K562 (cell line): ENCODE results near the gene CCDC102B. TPM values are rescaled to one million over a fixed set of nuclear protein-coding genes. Genes with fewer than 3 reads are reported as not detected.

Source experiments
- ATAC-seq: fragments of 200-7000 bp; cut with Tn5 transposase; 3 replicates; pipeline ENCODE4 v1.9.1; 2020; ENCODE audit warnings: moderate library complexity
- BruUV-seq: library from RNA; stranded (reverse); fragments of 400-500 nt; replicated peaks from 2 replicates; lab custom pipeline; 2021; lab: Mats Ljungman, UMichigan
- CTCF ChIA-PET: fragments of 300-600 bp; formaldehyde crosslinking; extraction: SDS; loops from one replicate; lab custom pipeline; 2021; ENCODE audit warnings: low intra/inter-chr PET ratio; lab: Yijun Ruan, JAX
- POLR2A ChIA-PET: fragments of 300-600, 350-650 bp; sonication (Branson Sonifier 250); formaldehyde crosslinking; extraction: SDS; loops from one replicate; lab custom pipeline; 2021; ENCODE audit warnings: antibody characterized with exemption, inconsistent platforms; lab: Yijun Ruan, JAX
- DNase-seq, 4 experiments: peaks; one replicate each; pipeline versions ENCODE4 v3.0.0 to v3.0.0-alpha.2; 2011 to 2018; ENCODE audit warnings: low spot score in 3 of 4, mixed read lengths in 3 of 4; ENCODE audit errors: extremely low read depth in 1 of 4
- FAIRE-seq: peaks from 2 replicates; lab custom pipeline; 2011; peaks lifted over from hg19 to GRCh38; lab: Jason Lieb, UNC
- H2AFZ ChIP-seq: 2 replicates; pipeline ENCODE4 v1.6.0; 2011; ENCODE audit warnings: low read depth, low read length, control low read depth, inconsistent platforms
- H3K27ac ChIP-seq: fragments of 200-600 bp; 3 replicates; pipeline ENCODE4 v1.8.0; 2011; ENCODE audit warnings: low read depth, mild to moderate bottlenecking, control low read depth, inconsistent platforms, low read length, moderate library complexity, mixed read lengths; ENCODE audit errors: extremely low read depth
- H3K27me3 ChIP-seq, 2 experiments: fragments of 300-600 bp in 1 of 2; 2 replicates in 1 of 2; 3 replicates in 1 of 2; pipeline versions ENCODE4 v1.6.0 to v1.8.0; 2011; ENCODE audit warnings: inconsistent platforms in 2 of 2, low read length in 2 of 2, mild to moderate bottlenecking in 1 of 2, mixed read lengths in 1 of 2, moderate library complexity in 1 of 2; ENCODE audit not compliant: control insufficient read depth in 2 of 2, insufficient read depth in 2 of 2
- H3K36me3 ChIP-seq: fragments of 300-600 bp; 3 replicates; pipeline ENCODE4 v1.8.0; 2011; ENCODE audit warnings: mild to moderate bottlenecking, low read length, inconsistent platforms; ENCODE audit not compliant: control insufficient read depth, insufficient read depth
- H3K4me1 ChIP-seq, 2 experiments: fragments of 200-600 bp in 1 of 2; replicated peaks in 1 of 2; 2 replicates in 1 of 2; 3 replicates in 1 of 2; pipeline versions ENCODE4 v1.5.1 to v1.8.0; 2011; ENCODE audit warnings: inconsistent platforms in 2 of 2, low read length in 2 of 2, mild to moderate bottlenecking in 1 of 2, mixed read lengths in 1 of 2, moderate library complexity in 1 of 2; ENCODE audit not compliant: control insufficient read depth in 2 of 2, insufficient read depth in 2 of 2
- H3K4me2 ChIP-seq: 2 replicates; pipeline ENCODE4 v1.6.1; 2011; ENCODE audit warnings: low read length, control low read depth, inconsistent platforms, mixed read lengths; ENCODE audit not compliant: insufficient read depth
- H3K4me3 ChIP-seq: fragments of 200-600 bp; sonication (generic), shearing (Covaris generic); 2 replicates; pipeline ENCODE4 v1.5.1; 2016; ENCODE audit warnings: control low read depth, inconsistent platforms
- H3K79me2 ChIP-seq: fragments of 200-600 bp; 3 replicates; pipeline ENCODE4 v1.8.0; 2011; ENCODE audit warnings: low read length, inconsistent platforms; ENCODE audit not compliant: control insufficient read depth, insufficient read depth
- H3K9ac ChIP-seq, 2 experiments: 2 replicates each; pipeline versions ENCODE4 v1.6.0 to v1.6.1; 2011; ENCODE audit warnings: low read depth in 2 of 2, low read length in 2 of 2, control low read depth in 1 of 2, inconsistent platforms in 1 of 2, mild to moderate bottlenecking in 1 of 2, mixed read lengths in 1 of 2; ENCODE audit not compliant: insufficient read depth in 1 of 2
- H3K9me1 ChIP-seq: one replicate; pipeline ENCODE4 v1.6.0; 2011; ENCODE audit warnings: inconsistent platforms, mild to moderate bottlenecking, low read length, moderate library complexity; ENCODE audit not compliant: control insufficient read depth, insufficient read depth
- H3K9me3 ChIP-seq: replicated peaks from 2 replicates; pipeline ENCODE4 v1.5.1; 2011; ENCODE audit warnings: low read depth, low read length, inconsistent platforms; ENCODE audit not compliant: control insufficient read depth, insufficient read depth
- H4K20me1 ChIP-seq: replicated peaks from 2 replicates; pipeline ENCODE4 v1.6.1; 2011; ENCODE audit warnings: low read length, inconsistent platforms, mixed read lengths; ENCODE audit not compliant: control insufficient read depth, insufficient read depth
- ETV1 ChIP-seq: fragments of 450-650 bp; conservative IDR thresholded peaks from 2 replicates; pipeline ENCODE4 v1.6.1; 2016; ENCODE audit warnings: missing genetic modification characterization, control low read depth, low read depth, missing compliant biosample characterization
- FOXK1 ChIP-seq: sonication (generic); formaldehyde crosslinking; IDR thresholded peaks from 2 replicates; pipeline ENCODE4 v1.8.0; 2022; ENCODE audit warnings: missing genetic modification reagents, mild to moderate bottlenecking, borderline replicate concordance
- GABPB2 ChIP-seq: fragments of 250-450 bp; sonication (Bioruptor Pico); conservative IDR thresholded peaks from 2 replicates; pipeline ENCODE4 v1.5.1; 2021; ENCODE audit warnings: mild to moderate bottlenecking
- GATAD2A ChIP-seq: fragments of 450-650 bp; IDR thresholded peaks from 2 replicates; pipeline ENCODE4 v1.6.1; 2017
- HNRNPLL ChIP-seq: fragments of 200-400 bp; formaldehyde crosslinking; IDR thresholded peaks from 2 replicates; pipeline ENCODE4 v1.6.1; 2017; ENCODE audit warnings: low read length, low read depth, mild to moderate bottlenecking; ENCODE audit not compliant: poor library complexity, severe bottlenecking
- PTBP1 ChIP-seq: fragments of 200-400 bp; formaldehyde crosslinking; IDR thresholded peaks from 2 replicates; pipeline ENCODE4 v1.6.1; 2017; ENCODE audit warnings: low read depth, low read length
- SIRT6 ChIP-seq: IDR thresholded peaks from one replicate; pipeline ENCODE4 v1.6.1; 2012; ENCODE audit warnings: low read depth, mild to moderate bottlenecking, control low read depth, inconsistent platforms, low read length, moderate library complexity
- SMARCA4 ChIP-seq: fragments of 450-650 bp; IDR thresholded peaks from 2 replicates; pipeline ENCODE4 v1.6.1; 2016
- WGBS: fragments of 100-300 bp; shearing (Covaris generic); methylation state at CpG from one replicate; pipeline ENCODE4 v1.1.6; 2016; ENCODE audit warnings: low coverage, mixed read lengths; ENCODE audit not compliant: insufficient coverage; ENCODE audit errors: missing lambda C conversion rate; 5-methylcytosine and 5-hydroxymethylcytosine counted together
- in situ Hi-C: fragments of 300-500 bp; cut with MboI; formaldehyde crosslinking; loops from 4 replicates; pipeline ENCODE4 v1.15.0; 2018; ENCODE audit warnings: inconsistent platforms, mixed read lengths
- intact Hi-C: fragments of 100-400 bp; cut with micrococcal nuclease; formaldehyde crosslinking; loops from 2 replicates; pipeline ENCODE4 v1.14.2; 2022
- polyA plus RNA-seq, 8 experiments: library from polyadenylated mRNA; depleted of rRNA in 4 of 8; stranded (reverse) in 5 of 8; unstranded in 3 of 8; fragments of >200 nt; fragmentation: Nextera tagmentation in 2 of 8; fragmentation: Illumina TruSeq in 1 of 8; extraction: Ambion mirVana in 2 of 8; extraction: Trizol in 1 of 8; gene quantifications; 2 replicates each; pipeline versions ENCODE4 v1.2.1 to v1.2.3, GENCODE V29; 2011 to 2014; ENCODE audit warnings: inconsistent platforms in 1 of 8, missing spikeins in 1 of 8
- total RNA-seq, 7 experiments: library from RNA; depleted of rRNA in 6 of 7; stranded (reverse); fragments of >200 nt in 6 of 7; fragmentation: Illumina TruSeq in 2 of 7; extraction: Trizol in 2 of 7; gene quantifications; 2 replicates each; pipeline versions ENCODE4 v1.2.1 to v1.2.3, GENCODE V29; 2011 to 2021; ENCODE audit warnings: low replicate concordance in 1 of 7
- TF ChIP-seq, protein P1 (sequence below): fragments of 250-450 bp; sonication (Bioruptor Pico); IDR thresholded peaks from 2 replicates; pipeline ENCODE4 v1.8.0; 2022; ENCODE audit warnings: inconsistent platforms
- TF ChIP-seq, protein P2 (sequence below): fragments of 450-650 bp; IDR thresholded peaks from 2 replicates; pipeline ENCODE4 v1.6.1; 2016; ENCODE audit warnings: low read depth
- TF ChIP-seq, protein P3 (sequence below): fragments of 200-800 bp; sonication (Bioruptor generic); IDR thresholded peaks from 2 replicates; pipeline ENCODE4 v1.6.1; 2017; ENCODE audit warnings: missing genetic modification characterization, missing compliant biosample characterization

The CCDC102B gene
- total and polyA plus RNA-seq, 9 of the 15 experiments (the other 6 are each of a cell fraction or from before 2014, with no cell fraction given), result 0.18 to 1.5 (median 0.73) TPM

DNA sequence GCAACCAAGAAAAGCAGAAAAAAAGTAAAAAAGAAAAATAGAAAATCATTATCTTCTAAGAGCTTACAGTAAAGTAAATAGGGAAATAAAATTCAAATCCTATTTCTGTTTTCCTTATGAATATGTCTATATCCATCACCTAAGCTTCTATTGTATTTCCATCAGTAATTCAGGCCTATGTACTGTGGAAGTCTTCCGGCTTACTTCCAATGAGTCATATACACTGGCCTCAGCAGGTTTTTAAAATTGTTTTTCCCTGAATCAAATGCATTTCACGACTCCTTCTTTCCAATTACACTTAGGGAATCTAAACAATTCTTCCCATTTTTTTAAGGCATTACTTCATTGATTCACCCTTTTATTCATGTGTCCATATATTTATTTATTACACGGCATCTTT lies 164.7 kb downstream of the CCDC102B start (continued):
- TF ChIP-seq, protein P1, sequence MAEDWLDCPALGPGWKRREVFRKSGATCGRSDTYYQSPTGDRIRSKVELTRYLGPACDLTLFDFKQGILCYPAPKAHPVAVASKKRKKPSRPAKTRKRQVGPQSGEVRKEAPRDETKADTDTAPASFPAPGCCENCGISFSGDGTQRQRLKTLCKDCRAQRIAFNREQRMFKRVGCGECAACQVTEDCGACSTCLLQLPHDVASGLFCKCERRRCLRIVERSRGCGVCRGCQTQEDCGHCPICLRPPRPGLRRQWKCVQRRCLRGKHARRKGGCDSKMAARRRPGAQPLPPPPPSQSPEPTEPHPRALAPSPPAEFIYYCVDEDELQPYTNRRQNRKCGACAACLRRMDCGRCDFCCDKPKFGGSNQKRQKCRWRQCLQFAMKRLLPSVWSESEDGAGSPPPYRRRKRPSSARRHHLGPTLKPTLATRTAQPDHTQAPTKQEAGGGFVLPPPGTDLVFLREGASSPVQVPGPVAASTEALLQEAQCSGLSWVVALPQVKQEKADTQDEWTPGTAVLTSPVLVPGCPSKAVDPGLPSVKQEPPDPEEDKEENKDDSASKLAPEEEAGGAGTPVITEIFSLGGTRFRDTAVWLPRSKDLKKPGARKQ (CRISPR knock-in tag), result no peak
- TF ChIP-seq SMARCA4, result no peak
- TF ChIP-seq SIRT6, result no peak
- no peak for TF ChIP-seq HNRNPLL
- no peak for TF ChIP-seq FOXK1 (CRISPR knock-in tag)
- TF ChIP-seq ETV1 (tag), result no peak
- TF ChIP-seq, all 486 proteins: peak for 0

DNA sequence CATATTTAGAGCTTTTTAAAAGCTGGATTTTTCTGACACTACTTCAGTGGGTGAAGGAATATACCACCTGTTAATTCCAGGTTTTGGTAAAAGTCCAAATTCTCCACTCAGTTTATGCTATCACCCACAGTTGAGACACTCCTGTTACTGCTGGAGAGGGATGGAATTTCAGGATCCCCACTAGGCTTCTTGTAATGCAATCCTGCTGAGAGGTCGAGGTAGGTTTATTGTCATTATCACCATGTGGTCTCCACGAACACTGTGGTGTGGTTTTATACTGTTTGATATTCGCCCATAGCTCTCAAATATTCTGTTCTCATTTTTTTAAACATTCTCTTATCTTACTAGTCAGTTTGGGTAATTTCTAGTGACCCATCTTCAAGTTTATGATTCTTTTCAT lies 167.9 kb downstream of the CCDC102B start:
- ChIA-PET POLR2A (no interaction called here), CTCF (no interaction called here)
- FAIRE-seq (no peak), ATAC-seq (no peak), DNase-seq (no peak)
- Histone ChIP-seq H3K9me1 (no peaks in the 10 kb centered on the region), H3K79me2 (no peaks in the 10 kb centered on the region), H3K9me3 (no peaks in the 10 kb centered on the region), H3K4me3 (no peak overlapping the region), H3K27ac (no peak overlapping the region), H3K9ac (no peak overlapping the region), H3K27me3 (no peaks in the 10 kb centered on the region), H4K20me1 (no peaks in the 10 kb centered on the region), H2AFZ (no peak overlapping the region), H3K4me1 (no peaks in the 10 kb centered on the region), H3K36me3 (no peaks in the 10 kb centered on the region), H3K4me2 (no peak overlapping the region)
- in situ Hi-C loops, result no loop called here
- intact Hi-C loops, result no loop called here
- BruUV-seq, result no TSS peak
- 0% methylated on average over 3 of the region's 3 CpGs for WGBS
- TF ChIP-seq GABPB2 (CRISPR knock-in tag), result no peak
- no peak for TF ChIP-seq PTBP1
- TF ChIP-seq, protein P2, sequence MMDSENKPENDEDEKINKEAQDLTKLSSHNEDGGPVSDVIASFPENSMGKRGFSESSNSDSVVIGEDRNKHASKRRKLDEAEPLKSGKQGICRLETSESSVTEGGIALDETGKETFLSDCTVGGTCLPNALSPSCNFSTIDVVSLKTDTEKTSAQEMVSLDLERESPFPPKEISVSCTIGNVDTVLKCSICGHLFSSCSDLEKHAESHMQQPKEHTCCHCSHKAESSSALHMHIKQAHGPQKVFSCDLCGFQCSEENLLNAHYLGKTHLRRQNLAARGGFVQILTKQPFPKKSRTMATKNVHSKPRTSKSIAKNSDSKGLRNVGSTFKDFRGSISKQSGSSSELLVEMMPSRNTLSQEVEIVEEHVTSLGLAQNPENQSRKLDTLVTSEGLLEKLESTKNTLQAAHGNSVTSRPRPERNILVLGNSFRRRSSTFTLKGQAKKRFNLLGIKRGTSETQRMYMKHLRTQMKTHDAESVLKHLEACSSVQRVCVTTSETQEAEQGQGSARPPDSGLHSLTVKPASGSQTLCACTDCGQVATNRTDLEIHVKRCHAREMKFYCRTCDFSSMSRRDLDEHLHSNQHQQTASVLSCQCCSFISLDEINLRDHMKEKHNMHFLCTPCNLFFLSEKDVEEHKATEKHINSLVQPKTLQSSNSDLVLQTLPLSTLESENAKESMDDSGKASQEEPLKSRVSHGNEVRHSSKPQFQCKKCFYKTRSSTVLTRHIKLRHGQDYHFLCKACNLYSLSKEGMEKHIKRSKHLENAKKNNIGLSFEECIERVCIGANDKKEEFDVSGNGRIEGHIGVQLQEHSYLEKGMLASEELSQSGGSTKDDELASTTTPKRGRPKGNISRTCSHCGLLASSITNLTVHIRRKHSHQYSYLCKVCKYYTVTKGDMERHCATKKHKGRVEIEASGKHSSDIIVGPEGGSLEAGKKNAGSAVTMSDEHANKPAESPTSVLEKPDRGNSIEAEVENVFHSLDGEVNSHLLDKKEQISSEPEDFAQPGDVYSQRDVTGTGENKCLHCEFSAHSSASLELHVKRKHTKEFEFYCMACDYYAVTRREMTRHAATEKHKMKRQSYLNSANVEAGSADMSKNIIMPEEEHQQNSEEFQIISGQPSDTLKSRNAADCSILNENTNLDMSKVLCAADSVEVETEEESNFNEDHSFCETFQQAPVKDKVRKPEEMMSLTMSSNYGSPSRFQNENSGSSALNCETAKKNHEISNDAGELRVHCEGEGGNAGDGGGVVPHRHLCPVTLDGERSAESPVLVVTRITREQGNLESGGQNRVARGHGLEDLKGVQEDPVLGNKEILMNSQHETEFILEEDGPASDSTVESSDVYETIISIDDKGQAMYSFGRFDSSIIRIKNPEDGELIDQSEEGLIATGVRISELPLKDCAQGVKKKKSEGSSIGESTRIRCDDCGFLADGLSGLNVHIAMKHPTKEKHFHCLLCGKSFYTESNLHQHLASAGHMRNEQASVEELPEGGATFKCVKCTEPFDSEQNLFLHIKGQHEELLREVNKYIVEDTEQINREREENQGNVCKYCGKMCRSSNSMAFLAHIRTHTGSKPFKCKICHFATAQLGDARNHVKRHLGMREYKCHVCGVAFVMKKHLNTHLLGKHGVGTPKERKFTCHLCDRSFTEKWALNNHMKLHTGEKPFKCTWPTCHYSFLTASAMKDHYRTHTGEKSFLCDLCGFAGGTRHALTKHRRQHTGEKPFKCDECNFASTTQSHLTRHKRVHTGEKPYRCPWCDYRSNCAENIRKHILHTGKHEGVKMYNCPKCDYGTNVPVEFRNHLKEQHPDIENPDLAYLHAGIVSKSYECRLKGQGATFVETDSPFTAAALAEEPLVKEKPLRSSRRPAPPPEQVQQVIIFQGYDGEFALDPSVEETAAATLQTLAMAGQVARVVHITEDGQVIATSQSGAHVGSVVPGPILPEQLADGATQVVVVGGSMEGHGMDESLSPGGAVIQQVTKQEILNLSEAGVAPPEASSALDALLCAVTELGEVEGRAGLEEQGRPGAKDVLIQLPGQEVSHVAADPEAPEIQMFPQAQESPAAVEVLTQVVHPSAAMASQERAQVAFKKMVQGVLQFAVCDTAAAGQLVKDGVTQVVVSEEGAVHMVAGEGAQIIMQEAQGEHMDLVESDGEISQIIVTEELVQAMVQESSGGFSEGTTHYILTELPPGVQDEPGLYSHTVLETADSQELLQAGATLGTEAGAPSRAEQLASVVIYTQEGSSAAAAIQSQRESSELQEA, result no peak
- TF ChIP-seq GATAD2A, result no peak
- TF ChIP-seq, protein P3, sequence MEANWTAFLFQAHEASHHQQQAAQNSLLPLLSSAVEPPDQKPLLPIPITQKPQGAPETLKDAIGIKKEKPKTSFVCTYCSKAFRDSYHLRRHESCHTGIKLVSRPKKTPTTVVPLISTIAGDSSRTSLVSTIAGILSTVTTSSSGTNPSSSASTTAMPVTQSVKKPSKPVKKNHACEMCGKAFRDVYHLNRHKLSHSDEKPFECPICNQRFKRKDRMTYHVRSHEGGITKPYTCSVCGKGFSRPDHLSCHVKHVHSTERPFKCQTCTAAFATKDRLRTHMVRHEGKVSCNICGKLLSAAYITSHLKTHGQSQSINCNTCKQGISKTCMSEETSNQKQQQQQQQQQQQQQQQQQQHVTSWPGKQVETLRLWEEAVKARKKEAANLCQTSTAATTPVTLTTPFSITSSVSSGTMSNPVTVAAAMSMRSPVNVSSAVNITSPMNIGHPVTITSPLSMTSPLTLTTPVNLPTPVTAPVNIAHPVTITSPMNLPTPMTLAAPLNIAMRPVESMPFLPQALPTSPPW, result no peak
